GM19238 (cell line): ENCODE data around the gene DCK.

ENCODE experiments used
- DNase-seq: peaks from one replicate; pipeline ENCODE4 v3.0.0; 2011; ENCODE audit warnings: low spot score; ENCODE audit not compliant: insufficient read length

Gene DCK

GRCh38 chr4:71062436-71062835 is 69.0 kb downstream of the DCK start:
- DNase-seq, result no peak

- no peak for DNase-seq
These were observed 70.3 kb downstream of the DCK start for GRCh38 chr4:71063711-71064110.

GRCh38 chr4:71064521-71064920 is 71.1 kb downstream of the DCK start:
- no peak for DNase-seq

- no peak for DNase-seq
These were observed 72.6 kb downstream of the DCK start for GRCh38 chr4:71065991-71066510.

- DNase-seq, result no peak
These were observed 73.6 kb downstream of the DCK start for GRCh38 chr4:71066737-71067716.

- no peak for DNase-seq
These were observed 75.6 kb downstream of the DCK start for GRCh38 chr4:71069063-71069462.

- no peak for DNase-seq
These were observed 76.6 kb downstream of the DCK start for GRCh38 chr4:71070015-71070414.

GRCh38 chr4:71074452-71075299 is 81.2 kb downstream of the DCK start:
- DNase-seq, result no peak
